Neutrophil (primary cell): ENCODE measurements around the gene ITM2B.

ENCODE experiments used
- H3K27ac ChIP-seq: fragments of 200-600 bp; sonication (generic); 2 replicates; pipeline ENCODE4 v1.5.1; 2016; ENCODE audit warnings: mild to moderate bottlenecking, moderate library complexity
- H3K27me3 ChIP-seq: fragments of 200-600 bp; sonication (generic); 2 replicates; pipeline ENCODE4 v1.6.0; 2016; ENCODE audit warnings: mild to moderate bottlenecking
- H3K36me3 ChIP-seq: fragments of 200-600 bp; sonication (generic); 2 replicates; pipeline ENCODE4 v1.5.1; 2017
- H3K4me1 ChIP-seq, 2 experiments: fragments of 200-600 bp in 1 of 2; sonication (generic) in 1 of 2; 1 replicate in 1 of 2; 2 replicates in 1 of 2; pipeline versions ENCODE4 v1.5.1 to v1.6.1; 2013 to 2016; ENCODE audit warnings: low read depth in 1 of 2, low read length in 1 of 2, mild to moderate bottlenecking in 1 of 2, moderate library complexity in 1 of 2; ENCODE audit not compliant: control insufficient read depth in 1 of 2, insufficient read depth in 1 of 2
- H3K4me3 ChIP-seq, 2 experiments: fragments of 200-600 bp in 1 of 2; sonication (generic) in 1 of 2; 1 replicate in 1 of 2; 2 replicates in 1 of 2; pipeline ENCODE4 v1.5.1; 2013 to 2016; ENCODE audit warnings: low read depth in 1 of 2, low read length in 1 of 2, mild to moderate bottlenecking in 1 of 2, moderate library complexity in 1 of 2
- H3K9me3 ChIP-seq: fragments of 200-600 bp; sonication (generic); 2 replicates; pipeline ENCODE4 v1.5.1; 2016
- CTCF ChIP-seq: fragments of 200-600 bp; sonication (generic); IDR thresholded peaks from 2 replicates; pipeline ENCODE4 v1.5.1; 2016; ENCODE audit warnings: antibody characterized with exemption

The ITM2B gene

GRCh38 chr13:48188601-48189000 lies 44.4 kb upstream of the ITM2B start:
- H3K27ac ChIP-seq, result no peak overlapping the region
- no peak overlapping the region for H3K4me3 ChIP-seq
- no peaks in the 10 kb centered on the region for H3K9me3 ChIP-seq
- no peak for TF ChIP-seq CTCF
- H3K36me3 ChIP-seq, result no peaks in the 10 kb centered on the region
- H3K27me3 ChIP-seq, result no peaks in the 10 kb centered on the region
- H3K4me1 ChIP-seq, result peaks cover 8 to 19% of the 10 kb centered on the region in 2 experiments

GRCh38 chr13:48189171-48189570 lies 43.8 kb upstream of the ITM2B start:
- H3K4me1 ChIP-seq, result peaks cover 14 to 25% of the 10 kb centered on the region in 2 experiments
- no peak for TF ChIP-seq CTCF
- no peaks in the 10 kb centered on the region for H3K36me3 ChIP-seq
- H3K27me3 ChIP-seq, result no peaks in the 10 kb centered on the region
- H3K4me3 ChIP-seq, result no peak overlapping the region
- no peaks in the 10 kb centered on the region for H3K9me3 ChIP-seq
- no peak overlapping the region for H3K27ac ChIP-seq

GRCh38 chr13:48192411-48192935 lies 40.5 kb upstream of the ITM2B start:
- Histone ChIP-seq H3K27ac (peak overlapping the region; percentile 9), H3K4me3 (no peak overlapping the region), H3K9me3 (no peaks in the 10 kb centered on the region), H3K4me1 (peaks cover 22 to 30% of the 10 kb centered on the region in 2 experiments), H3K36me3 (no peaks in the 10 kb centered on the region), H3K27me3 (no peaks in the 10 kb centered on the region)
- no peak for TF ChIP-seq CTCF

GRCh38 chr13:48194379-48194754 lies 38.6 kb upstream of the ITM2B start:
- H3K4me3 ChIP-seq, result peak overlapping the region; percentile 34 to 37
- peaks cover 22 to 30% of the 10 kb centered on the region in 2 experiments for H3K4me1 ChIP-seq
- no peaks in the 10 kb centered on the region for H3K9me3 ChIP-seq
- no peaks in the 10 kb centered on the region for H3K36me3 ChIP-seq
- TF ChIP-seq CTCF, result no peak
- H3K27me3 ChIP-seq, result no peaks in the 10 kb centered on the region
- H3K27ac ChIP-seq, result peak overlapping the region; percentile 84

- no peak for TF ChIP-seq CTCF
- Histone ChIP-seq H3K4me3 (no peak overlapping the region), H3K27ac (no peak overlapping the region), H3K4me1 (peaks cover 3 to 8% of the 10 kb centered on the region in 2 experiments), H3K9me3 (no peaks in the 10 kb centered on the region), H3K36me3 (no peaks in the 10 kb centered on the region), H3K27me3 (no peaks in the 10 kb centered on the region)
Measured at GRCh38 chr13:48199404-48199946, 33.5 kb upstream of the ITM2B start.
